ENCODE data around the gene NELL2.

DNA sequence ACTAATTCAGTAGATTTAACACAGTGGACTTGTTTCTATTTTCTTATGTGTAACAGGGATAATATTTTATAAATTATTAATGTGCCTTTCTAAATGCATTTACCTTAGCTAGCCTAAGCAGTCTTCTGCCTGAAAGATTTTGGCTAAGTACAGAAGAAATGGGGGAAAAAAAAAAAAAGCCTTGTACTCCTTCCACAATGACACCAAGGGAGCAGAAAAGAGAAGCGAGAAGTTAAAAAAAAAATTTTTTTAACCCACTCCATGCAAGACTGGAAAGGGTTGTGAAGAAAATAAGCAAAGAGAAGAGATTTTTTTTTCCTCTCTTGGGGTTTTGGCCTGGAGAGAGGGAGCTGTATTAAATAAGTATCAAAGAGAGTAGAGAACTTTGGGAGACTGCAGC, 28.7 kb downstream of the NELL2 start:
- TF ChIP-seq, protein P1, sequence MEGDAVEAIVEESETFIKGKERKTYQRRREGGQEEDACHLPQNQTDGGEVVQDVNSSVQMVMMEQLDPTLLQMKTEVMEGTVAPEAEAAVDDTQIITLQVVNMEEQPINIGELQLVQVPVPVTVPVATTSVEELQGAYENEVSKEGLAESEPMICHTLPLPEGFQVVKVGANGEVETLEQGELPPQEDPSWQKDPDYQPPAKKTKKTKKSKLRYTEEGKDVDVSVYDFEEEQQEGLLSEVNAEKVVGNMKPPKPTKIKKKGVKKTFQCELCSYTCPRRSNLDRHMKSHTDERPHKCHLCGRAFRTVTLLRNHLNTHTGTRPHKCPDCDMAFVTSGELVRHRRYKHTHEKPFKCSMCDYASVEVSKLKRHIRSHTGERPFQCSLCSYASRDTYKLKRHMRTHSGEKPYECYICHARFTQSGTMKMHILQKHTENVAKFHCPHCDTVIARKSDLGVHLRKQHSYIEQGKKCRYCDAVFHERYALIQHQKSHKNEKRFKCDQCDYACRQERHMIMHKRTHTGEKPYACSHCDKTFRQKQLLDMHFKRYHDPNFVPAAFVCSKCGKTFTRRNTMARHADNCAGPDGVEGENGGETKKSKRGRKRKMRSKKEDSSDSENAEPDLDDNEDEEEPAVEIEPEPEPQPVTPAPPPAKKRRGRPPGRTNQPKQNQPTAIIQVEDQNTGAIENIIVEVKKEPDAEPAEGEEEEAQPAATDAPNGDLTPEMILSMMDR (IDR thresholded peaks at IDR 0.05) = no peak
- TF ChIP-seq POLR2A (IDR thresholded peaks at IDR 0.05) = no peak

Measured in esophagus squamous epithelium (tissue), 4 donors.